A204.1 (cell line): Measurements from ENCODE around the gene KRT13.

Experiments used
- FAIRE-seq: peaks from 2 replicates; lab custom pipeline; 2012; peaks lifted over from hg19 to GRCh38; lab: Jason Lieb, UNC

Gene KRT13

DNA sequence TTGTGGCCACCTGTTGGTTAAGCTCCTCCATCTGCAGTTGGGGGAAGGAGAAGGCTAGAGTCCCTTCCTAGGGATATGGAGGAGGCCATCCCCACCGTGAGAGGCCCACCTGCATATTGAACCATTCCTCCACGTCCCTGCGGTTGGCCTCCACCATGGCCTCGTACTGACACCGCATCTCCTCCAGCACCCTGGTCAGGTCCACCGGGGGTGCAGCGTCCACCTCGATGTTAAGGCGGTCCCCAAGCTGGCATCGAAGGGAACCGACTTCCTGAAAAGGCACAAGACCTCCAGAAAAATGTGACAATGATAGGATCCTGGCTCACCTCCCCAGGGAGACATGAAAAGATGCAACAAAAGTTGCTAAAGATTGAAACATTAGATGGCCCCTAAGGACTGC, 41.2 kb downstream of the KRT13 start:
- no peak for FAIRE-seq

DNA sequence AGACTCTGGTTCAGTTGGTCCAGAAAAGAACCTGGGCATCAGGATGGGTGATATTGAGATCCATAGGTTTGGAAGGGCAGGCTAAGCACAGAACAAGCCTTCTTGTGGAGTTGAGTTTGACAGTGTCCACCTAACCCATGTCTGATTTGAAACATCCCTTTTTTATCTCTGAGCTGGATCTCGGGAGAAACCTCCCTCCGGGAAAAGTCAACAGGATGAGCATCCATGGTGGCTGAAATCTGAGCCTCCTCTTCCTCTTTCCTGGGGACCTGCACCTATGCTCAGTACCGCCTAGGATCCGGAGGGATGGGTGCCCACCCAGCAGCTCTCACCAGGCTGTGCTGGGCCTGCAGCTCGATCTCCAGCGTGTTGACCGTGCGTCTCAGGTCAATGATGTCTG, 41.7 kb downstream of the KRT13 start:
- no peak for FAIRE-seq

DNA sequence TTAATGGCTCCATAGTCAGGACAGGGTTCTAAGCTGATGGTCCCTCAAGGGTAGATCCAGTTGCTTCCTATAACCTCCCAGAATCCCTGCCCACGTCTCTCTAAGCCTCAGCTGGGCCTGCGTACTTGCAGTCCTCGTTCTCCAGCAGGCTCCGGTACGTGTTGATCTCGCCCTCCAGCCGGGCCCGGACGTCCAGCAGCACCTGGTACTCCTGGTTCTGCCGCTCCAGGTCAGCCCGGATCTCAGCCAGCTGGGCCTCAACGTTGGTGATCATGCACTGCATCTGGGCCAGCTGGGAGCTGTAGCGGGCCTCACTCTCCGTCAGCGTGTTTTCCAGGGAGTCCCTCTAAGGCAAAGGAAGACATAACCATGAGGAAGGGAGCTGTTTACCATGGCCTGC, 42.7 kb downstream of the KRT13 start:
- FAIRE-seq = no peak

DNA sequence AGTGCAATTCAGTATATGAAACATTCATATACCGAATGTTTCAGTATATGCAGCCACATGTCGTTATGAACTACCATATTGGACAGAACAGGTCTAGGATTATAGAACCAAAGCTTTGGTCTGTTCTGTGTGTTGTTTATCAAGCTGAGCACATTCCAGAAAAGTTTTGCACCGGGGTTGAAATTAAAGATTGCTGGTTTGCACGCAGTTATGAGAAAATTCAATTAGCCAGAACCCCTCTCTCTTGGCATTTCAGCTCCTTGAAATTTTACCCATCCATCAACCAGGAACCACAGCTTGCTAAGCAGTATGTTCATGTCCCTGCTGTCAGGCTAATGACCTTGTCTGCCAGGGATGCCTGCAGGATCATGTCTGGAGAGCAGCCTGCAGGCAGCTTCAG, 47.7 kb downstream of the KRT13 start:
- FAIRE-seq = no peak

DNA sequence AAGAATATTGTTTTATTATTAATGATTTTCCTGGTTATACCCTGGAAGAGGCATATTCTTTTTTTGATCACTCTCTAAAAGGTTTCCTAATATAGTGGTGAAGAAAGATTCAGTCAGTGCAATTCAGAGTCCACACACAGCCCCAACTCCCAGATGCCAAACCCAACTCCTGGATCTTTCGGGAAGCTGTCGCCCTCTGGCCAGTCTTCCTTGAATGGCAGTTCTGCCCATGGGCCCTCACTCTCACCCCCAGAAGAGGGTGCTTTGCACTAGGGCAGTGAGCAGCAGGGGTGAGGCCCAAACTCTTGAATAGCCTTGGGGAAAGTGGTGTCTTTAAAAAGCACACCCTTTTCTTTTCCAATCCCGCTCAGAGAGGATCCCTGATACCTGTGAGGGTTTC, 49.2 kb downstream of the KRT13 start:
- FAIRE-seq = no peak

DNA sequence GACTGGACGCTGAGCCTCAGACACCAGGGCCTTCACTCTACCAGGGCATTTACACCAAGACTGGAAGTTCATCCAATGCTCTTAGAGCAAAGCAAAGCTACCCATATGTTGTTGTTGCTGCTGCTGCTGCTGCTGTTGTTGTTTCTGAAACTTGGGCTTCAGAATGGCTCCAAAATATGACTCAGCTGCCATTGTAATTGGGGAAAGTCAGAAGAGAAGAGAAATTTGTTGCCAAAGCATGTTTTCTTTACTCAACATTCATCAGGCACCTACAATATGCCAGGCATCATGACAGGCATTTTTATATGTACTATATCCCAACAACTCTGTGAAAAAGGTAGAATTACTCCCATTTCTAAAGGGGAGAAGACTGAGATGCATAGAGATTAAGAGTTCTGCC, 50.2 kb downstream of the KRT13 start:
- no peak for FAIRE-seq

DNA sequence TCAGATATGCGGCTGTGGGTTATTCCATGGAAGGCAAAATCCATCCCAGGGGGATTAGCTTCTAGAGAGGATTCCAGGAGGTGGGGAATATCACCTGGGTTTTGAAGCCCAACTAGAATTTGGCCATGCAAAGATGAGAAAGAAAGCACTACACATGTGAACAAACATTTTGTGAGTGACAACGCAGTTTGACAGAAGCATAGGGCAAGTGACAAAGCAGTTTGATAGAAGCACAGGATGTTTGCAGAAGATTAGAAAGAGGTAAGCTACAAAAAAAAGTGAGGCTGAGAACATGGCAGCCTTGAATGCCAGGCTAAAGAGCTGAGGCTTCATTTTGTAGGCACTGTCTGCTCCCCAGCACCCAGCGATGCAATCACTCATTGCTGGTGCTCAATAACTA, 52.3 kb downstream of the KRT13 start:
- FAIRE-seq = no peak

DNA sequence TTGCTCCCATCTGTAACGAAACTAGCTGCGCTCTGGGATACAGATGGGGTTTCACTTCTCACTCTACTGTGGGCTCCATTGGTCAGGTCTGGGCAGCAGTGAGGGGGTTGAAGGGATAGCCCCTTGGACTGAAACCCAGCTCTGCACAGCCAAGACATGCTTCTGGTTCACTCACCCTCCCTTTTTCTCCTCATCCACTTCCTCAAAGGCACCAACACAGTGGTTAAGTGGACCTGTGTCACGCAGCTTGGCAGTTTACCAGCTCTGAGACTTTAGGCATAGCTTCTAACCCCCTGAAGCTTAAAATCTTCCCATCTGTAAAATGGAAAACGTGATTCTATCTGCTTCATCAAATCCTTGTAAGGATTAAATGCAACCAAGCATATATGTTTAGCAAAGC, 53.1 kb downstream of the KRT13 start:
- FAIRE-seq = no peak

DNA sequence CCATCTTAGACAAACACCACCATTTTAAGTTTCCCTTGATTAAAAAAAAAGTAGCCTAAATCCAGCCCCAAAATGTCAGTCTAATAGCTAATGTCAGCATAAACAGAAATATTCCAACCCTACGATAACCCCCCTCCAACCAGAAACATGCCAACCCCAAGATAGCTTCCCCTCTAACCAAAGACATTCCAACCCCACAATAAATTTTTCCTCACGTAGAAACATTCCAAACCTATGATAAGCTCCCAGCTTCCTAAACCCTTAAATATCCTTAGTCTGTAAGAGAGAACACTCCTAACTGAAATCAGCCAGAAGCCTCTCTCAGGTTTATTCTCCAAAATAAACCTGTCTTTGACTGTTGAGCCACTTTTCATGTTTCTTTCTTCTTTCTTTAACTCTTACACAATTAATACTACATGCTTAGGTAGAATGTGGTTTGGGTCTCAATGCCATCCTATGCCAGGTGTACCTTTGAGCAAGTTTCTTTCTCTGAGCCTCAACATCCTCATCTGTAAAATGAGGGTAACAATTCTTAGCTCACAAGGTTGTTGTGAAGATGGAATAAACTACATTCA, 54.2 kb downstream of the KRT13 start:
- FAIRE-seq = no peak
